Upper lobe of left lung (tissue), 6 donors: ENCODE data around the gene FCER2. TPM values are rescaled to one million over a fixed set of nuclear protein-coding genes. Genes with fewer than 3 reads are reported as not detected.
A peak's percentile ranks its signal among the peaks of the same experiment; 100 is the strongest.

Source experiments
- ATAC-seq, 2 donors: fragments of 200-7000 bp; cut with Tn5 transposase; one replicate each; pipeline ENCODE4 v1.9.1; 2022; ENCODE audit warnings: mild to moderate bottlenecking in 2 of 2, moderate library complexity in 2 of 2; ENCODE audit not compliant: low FRiP score in 2 of 2
- DNase-seq, 2 donors: peaks; one replicate each; pipeline ENCODE4 v3.0.0-alpha.2; 2019 to 2020
- H3K27ac ChIP-seq, 4 donors: fragments of 200-600 bp; sonication (generic); one replicate each; pipeline ENCODE4 v1.5.1; 2016 to 2019
- H3K27me3 ChIP-seq, 4 donors: fragments of 200-600 bp; sonication (generic); one replicate each; pipeline ENCODE4 v1.5.1; 2017 to 2019
- H3K36me3 ChIP-seq, 4 donors: fragments of 200-600 bp; sonication (generic); one replicate each; pipeline ENCODE4 v1.5.1; 2016 to 2019
- H3K4me1 ChIP-seq, 4 donors: fragments of 200-600 bp; sonication (generic); one replicate each; pipeline ENCODE4 v1.5.1; 2018 to 2019
- H3K4me3 ChIP-seq, 4 donors: fragments of 200-600 bp; sonication (generic); one replicate each; pipeline ENCODE4 v1.5.1; 2017 to 2019; ENCODE audit warnings: mild to moderate bottlenecking in 2 of 4, moderate library complexity in 1 of 4
- H3K9me3 ChIP-seq, 4 donors: fragments of 200-600 bp; sonication (generic); one replicate each; pipeline ENCODE4 v1.5.1; 2018 to 2019
- CTCF ChIP-seq, 6 experiments: fragments of 450-650 bp in 4 of 6; fragments of 200-600 bp in 2 of 6; sonication (generic) in 2 of 6; IDR thresholded peaks; one replicate each; pipeline ENCODE4 v1.5.1; 2016 to 2019; ENCODE audit warnings: antibody characterized with exemption in 6 of 6
- EP300 ChIP-seq, 4 donors: sonication (generic); formaldehyde crosslinking; IDR thresholded peaks; one replicate each; pipeline ENCODE4 v1.5.1; 2017; ENCODE audit warnings: antibody characterized with exemption in 4 of 4, control low read depth in 2 of 4
- POLR2A ChIP-seq, 4 donors: fragments of 450-650 bp; IDR thresholded peaks; one replicate each; pipeline ENCODE4 v1.5.1; 2016 to 2017; ENCODE audit warnings: antibody characterized with exemption in 4 of 4, mild to moderate bottlenecking in 2 of 4
- POLR2AphosphoS5 ChIP-seq, 2 donors: sonication (generic); formaldehyde crosslinking; IDR thresholded peaks; one replicate each; pipeline ENCODE4 v1.5.1; 2017; ENCODE audit warnings: antibody characterized with exemption in 2 of 2
- WGBS, 2 donors: methylation state at CpG; one replicate each; pipeline ENCODE4 v1.1.5; 2017 to 2018; 5-methylcytosine and 5-hydroxymethylcytosine counted together
- total RNA-seq, 6 donors: library from RNA; depleted of rRNA in 4 of 6; stranded (reverse); fragments of >200 nt in 4 of 6; gene quantifications; one replicate each; pipeline versions ENCODE4 v1.1.0 to v1.2.1, GENCODE V29; 2016 to 2021
- donor health status: DM: no; HTN: no; CAD: no; lungs with moderate emphysema.
- donor health status: DM: no; HTN: yes; CAD: no; lungs with severe emphysema.

The FCER2 gene
- total RNA-seq, 6 donors from 2014 or later: 0.83 to 2.9 TPM; not detected in 4

- Histone ChIP-seq H3K4me1 (peaks cover 0 to 18% (median under 1%) of the 10 kb centered on the region in 4 donors), H3K4me3 (no peak overlapping the region), H3K27me3 (no peaks in the 10 kb centered on the region), H3K36me3 (no peaks in the 10 kb centered on the region), H3K9me3 (no peaks in the 10 kb centered on the region), H3K27ac (peak overlapping the region in 1 of 4 donors; percentile 30)
- 42 to 45% methylated on average over 5 to 9 of the region's 9 CpGs for WGBS, 2 donors
- TF ChIP-seq CTCF (IDR thresholded peaks at IDR 0.05) (no peak), POLR2A (IDR thresholded peaks at IDR 0.05) (no peak), POLR2AphosphoS5 (IDR thresholded peaks at IDR 0.05) (no peak), EP300 (IDR thresholded peaks at IDR 0.05) (no peak)
- DNase-seq: no peak
- no peak for ATAC-seq
These were observed 31.1 kb downstream of the FCER2 start for GRCh38 chr19:7670790-7671189.

- peak in 1 of 4 donors; percentile 29 for TF ChIP-seq POLR2A (IDR thresholded peaks at IDR 0.05)
- no peak for TF ChIP-seq EP300 (IDR thresholded peaks at IDR 0.05)
- peak overlapping the region in 2 of 4 donors; percentile 30 to 54 for H3K27ac ChIP-seq
- ATAC-seq: peak in 1 of 2 donors; percentile 62
- peaks cover 0 to 18% (median 0%) of the 10 kb centered on the region in 4 donors for H3K4me1 ChIP-seq
- no peaks in the 10 kb centered on the region for H3K9me3 ChIP-seq
- H3K27me3 ChIP-seq: no peaks in the 10 kb centered on the region
- H3K36me3 ChIP-seq: no peaks in the 10 kb centered on the region
- peak overlapping the region in 2 of 4 donors; percentile 5 to 7 for H3K4me3 ChIP-seq
- DNase-seq: peak; percentile 68 to 90
- WGBS, 2 donors: 1 to 2% methylated on average over 26 to 42 of the region's 43 CpGs
These were observed 31.7 kb downstream of the FCER2 start for GRCh38 chr19:7670150-7670783.

- Histone ChIP-seq H3K27ac (peak overlapping the region in 2 of 4 donors; percentile 30 to 54), H3K9me3 (no peaks in the 10 kb centered on the region), H3K4me1 (peaks cover 0 to 18% (median 0%) of the 10 kb centered on the region in 4 donors), H3K4me3 (peak overlapping the region in 2 of 4 donors; percentile 5 to 20), H3K36me3 (no peaks in the 10 kb centered on the region), H3K27me3 (no peaks in the 10 kb centered on the region)
- 39 to 46% methylated on average over 6 to 8 of the region's 9 CpGs for WGBS, 2 donors
- ATAC-seq: no peak
- no peak for DNase-seq
- TF ChIP-seq POLR2AphosphoS5 (IDR thresholded peaks at IDR 0.05) (no peak), CTCF (IDR thresholded peaks at IDR 0.05) (no peak), POLR2A (IDR thresholded peaks at IDR 0.05) (no peak), EP300 (IDR thresholded peaks at IDR 0.05) (no peak)
These were observed 32.3 kb downstream of the FCER2 start for GRCh38 chr19:7669641-7670040.

GRCh38 chr19:7668842-7669241 is 33.1 kb downstream of the FCER2 start, which contains the start of gene RETN:
TSS of gene RETN (plus strand) at chr19:7669049. CDS start at chr19:7669327, 278 bp downstream.
- Histone ChIP-seq H3K27ac (peak within 1 kb of the TSS in 2 of 4 donors; percentile 30 to 54), H3K4me1 (peaks cover 0 to 12% (median 0%) of the 10 kb centered on the region in 4 donors), H3K9me3 (no peaks in the 10 kb centered on the region), H3K27me3 (no peaks in the 10 kb centered on the region), H3K4me3 (peak within 1 kb of the TSS in 2 of 4 donors; percentile 5 to 20), H3K36me3 (no peaks in the 10 kb centered on the region)
- ATAC-seq (no peak), DNase-seq (no peak)
- TF ChIP-seq CTCF (IDR thresholded peaks at IDR 0.05) (no peak), POLR2AphosphoS5 (IDR thresholded peaks at IDR 0.05) (no peak), EP300 (IDR thresholded peaks at IDR 0.05) (no peak), POLR2A (IDR thresholded peaks at IDR 0.05) (no peak)
- WGBS, 2 donors: 64 to 67% methylated on average over 1 to 9 of the region's 9 CpGs

- peaks cover 0 to 11% (median 0%) of the 10 kb centered on the region in 4 donors for H3K4me1 ChIP-seq
- 54 to 57% methylated on average over 4 of the region's 4 CpGs for WGBS, 2 donors
These were observed 36.9 kb downstream of the FCER2 start for GRCh38 chr19:7665076-7665475.

More at GRCh38 chr19:7665076-7665475, 36.9 kb downstream of the FCER2 start:
- TF ChIP-seq POLR2A (IDR thresholded peaks at IDR 0.05) (no peak), CTCF (IDR thresholded peaks at IDR 0.05) (no peak), POLR2AphosphoS5 (IDR thresholded peaks at IDR 0.05) (no peak), EP300 (IDR thresholded peaks at IDR 0.05) (no peak)
- no peak for DNase-seq
- Histone ChIP-seq H3K4me3 (no peak overlapping the region), H3K27me3 (no peaks in the 10 kb centered on the region), H3K36me3 (no peaks in the 10 kb centered on the region), H3K9me3 (no peaks in the 10 kb centered on the region), H3K27ac (no peak overlapping the region)
- no peak for ATAC-seq
